GM19238 (cell line): Measurements from ENCODE around the gene THRB.

Source experiments
- DNase-seq: peaks from one replicate; pipeline ENCODE4 v3.0.0; 2011; ENCODE audit warnings: low spot score; ENCODE audit not compliant: insufficient read length

Gene THRB

DNA sequence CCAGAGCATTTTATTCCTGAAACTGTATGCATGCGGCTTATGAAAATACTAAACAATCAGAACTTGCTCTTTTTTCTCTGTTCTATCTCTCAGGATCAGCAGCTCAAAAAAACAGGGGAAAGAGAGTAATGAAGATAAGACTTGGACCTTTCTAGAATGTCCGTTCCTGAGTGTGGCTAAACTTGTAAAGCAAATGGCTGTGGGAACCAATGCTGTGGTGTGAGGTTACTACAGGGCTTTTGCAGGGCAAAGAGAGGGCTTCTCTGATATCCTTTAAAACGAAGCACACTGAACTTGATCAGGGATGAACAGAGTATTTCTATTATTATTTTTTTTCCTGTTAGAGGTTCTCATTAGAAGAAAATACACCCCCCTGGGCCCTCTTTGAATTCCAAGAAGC is 223.4 kb downstream of the THRB start:
- DNase-seq = no peak

GRCh38 chr3:24270744-24271143 is 223.9 kb downstream of the THRB start:
- no peak for DNase-seq

GRCh38 chr3:24270204-24270691 is 224.4 kb downstream of the THRB start:
- no peak for DNase-seq

DNA sequence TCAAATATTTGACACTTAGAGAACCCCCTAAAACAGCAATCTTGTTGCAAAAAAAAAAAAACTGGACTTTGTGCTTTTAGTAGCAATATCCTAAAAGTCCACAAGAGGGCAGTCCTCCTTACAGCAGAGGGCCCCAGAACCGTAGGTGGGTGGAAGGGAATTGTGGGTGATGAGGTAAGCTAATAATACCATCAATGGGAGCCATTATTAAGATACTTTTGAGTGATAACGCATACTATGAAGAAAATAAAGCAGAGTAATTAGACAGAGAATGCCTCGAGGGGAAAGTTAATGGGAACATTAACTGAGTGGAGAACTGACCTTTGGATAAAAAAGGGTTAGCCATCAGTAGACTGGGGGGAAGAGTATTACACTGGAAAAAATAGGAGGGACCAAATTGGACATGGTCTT is 229.9 kb downstream of the THRB start:
- peak; percentile 16 for DNase-seq

DNA sequence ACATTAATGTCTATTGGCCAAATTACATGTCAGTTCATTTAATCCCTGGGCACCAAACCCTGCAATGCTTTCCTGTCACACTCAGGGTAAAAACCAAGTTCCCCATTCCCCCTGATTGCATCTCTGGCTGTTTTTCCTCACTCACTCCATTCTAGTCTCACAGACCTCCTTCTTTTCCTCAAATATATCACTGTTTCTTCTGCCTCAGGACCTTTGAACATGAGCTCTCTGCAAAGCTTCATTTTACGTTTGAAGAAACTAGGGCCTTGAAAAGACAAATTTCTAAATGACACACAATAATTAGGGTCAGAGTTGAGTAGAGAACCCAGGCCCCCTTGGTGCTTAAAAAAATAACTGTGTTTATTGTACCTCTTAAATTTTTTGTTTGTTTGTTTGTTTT is 230.6 kb downstream of the THRB start:
- no peak for DNase-seq

DNA sequence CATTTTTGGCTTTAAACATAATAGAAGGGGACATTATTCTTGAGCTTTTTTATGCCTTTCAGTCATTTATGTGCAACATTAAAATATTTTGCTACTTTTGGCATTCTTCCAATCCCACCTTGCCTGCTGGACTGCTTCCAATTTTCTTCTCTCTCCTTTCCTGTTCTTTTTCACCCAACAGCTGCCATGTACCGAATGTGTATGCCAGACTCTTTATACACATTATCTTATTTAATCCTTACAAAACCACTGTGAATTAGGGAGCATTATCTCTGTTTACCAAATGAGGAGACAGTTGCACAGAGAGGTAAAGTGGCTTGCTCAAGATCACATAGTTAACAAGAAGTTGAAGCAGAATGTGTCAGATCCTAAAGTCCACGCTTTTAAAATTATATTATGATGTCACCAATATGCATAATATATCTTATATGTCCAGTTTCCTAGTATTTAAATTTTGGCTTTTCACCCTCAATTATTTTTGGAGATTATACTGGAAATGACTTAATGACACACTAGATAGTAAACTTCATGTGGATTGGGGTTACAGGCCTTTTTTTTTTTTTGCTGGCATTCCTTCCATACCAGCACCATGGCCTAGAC is 231.5 kb downstream of the THRB start:
- DNase-seq = no peak

DNA sequence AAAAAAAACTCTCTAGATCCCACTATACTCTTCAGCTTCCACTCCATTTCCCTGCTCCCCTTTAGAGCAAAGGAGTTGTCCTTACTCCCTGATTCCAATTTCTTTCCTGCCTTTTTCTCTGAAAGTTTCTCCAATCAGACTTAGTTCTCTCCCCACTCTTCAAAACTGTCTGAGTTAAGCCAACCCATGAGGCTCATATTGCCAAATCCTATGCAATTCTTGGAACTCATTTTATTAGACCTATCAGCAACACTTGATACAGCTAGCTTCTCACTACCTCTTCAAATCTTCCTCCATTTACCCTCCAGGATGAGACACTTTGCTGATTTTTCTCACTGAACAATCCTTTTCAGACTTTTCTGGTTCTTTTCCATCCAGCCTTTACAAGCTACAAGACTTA is 233.1 kb downstream of the THRB start:
- DNase-seq = no peak

DNA sequence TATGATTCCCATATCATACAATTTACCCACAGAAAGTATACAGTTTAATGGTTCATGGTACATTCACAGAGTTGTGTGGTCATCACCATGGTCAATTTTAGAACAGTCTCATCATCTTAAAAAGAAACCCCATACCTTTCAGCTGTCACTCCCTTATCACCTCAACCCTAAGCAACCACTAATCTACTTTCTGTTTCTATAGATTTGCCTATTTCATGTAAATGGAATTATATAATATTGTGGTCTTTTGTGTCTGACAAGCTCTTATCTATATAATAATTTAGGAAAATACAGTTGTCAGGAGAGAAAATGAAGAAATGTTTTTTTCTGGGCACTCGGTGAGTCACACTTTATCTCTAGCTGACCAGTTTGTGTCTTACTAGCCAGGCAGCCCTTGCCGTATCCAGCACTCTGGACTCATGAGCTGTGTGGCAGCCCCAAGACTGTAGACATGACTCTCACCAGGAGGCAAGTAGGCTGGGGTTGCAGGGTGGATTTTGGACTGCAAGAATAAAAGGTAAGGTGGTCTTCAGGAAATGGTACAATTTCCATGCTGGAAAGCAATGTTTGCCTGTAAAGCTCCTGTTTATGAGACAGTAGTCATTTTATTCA is 234.6 kb downstream of the THRB start:
- no peak for DNase-seq

- no peak for DNase-seq
Observed at GRCh38 chr3:24258727-24259600, 235.7 kb downstream of the THRB start.

GRCh38 chr3:24258260-24258659 is 236.4 kb downstream of the THRB start:
- no peak for DNase-seq

- DNase-seq = no peak
Observed at GRCh38 chr3:24255414-24255813, 239.2 kb downstream of the THRB start.

DNA sequence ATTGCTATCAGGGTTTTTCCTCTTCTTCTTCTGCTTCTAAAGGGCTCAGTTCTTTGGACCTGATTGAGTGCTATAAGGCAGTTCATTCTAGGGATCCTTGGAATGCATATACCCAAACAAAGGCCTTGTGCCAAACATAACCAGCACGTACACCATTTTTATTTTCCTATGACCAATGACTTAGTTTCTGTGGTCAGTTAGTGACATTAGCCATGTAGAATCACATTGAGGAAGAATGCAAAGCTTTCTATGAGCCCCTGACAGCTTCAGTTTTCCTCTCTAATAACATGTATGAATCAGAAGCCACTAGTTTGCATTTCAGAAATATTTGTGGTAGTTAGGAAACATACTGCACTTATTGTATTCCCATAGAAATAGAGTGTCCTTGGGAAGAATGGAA is 240.0 kb downstream of the THRB start:
- no peak for DNase-seq

DNA sequence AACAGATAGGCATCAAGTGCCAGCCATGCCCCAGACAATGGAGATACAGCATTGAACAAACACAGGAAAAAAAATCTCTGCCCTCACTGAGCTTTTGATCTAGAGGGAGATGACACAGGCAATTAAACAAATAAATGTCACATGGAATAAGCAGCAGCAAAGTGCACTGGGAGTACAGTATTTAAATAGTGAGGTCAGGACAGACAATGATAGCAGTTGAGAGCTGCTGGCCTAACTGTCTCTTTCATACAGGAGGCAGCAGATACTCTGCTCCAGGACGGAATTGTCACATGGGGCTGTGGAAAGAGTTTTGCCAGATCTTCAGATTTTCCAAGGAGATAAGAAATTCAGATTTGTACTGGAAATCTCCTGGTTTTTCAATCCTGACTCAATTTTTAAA is 241.3 kb downstream of the THRB start:
- DNase-seq = no peak

DNA sequence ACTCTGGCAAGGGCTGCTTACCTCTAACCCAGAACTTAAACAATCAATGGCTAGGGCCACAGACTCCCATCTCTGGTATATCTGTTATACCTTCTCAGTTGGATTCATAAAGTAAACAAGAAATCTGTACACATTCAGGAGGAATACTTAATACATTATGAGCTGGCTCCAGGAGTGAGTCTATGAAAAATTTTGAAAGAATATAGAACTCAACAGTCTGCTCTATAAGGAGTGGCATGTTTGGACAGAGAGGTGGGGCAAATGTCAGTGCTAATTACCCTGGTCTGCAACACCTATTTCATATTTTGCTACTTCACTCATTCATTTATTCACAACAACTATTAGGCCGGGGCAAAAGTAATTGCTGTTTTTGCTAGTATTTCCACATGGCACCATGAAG is 245.1 kb downstream of the THRB start:
- no peak for DNase-seq

- no peak for DNase-seq
Observed at GRCh38 chr3:24245056-24245455, 249.6 kb downstream of the THRB start.

GRCh38 chr3:24244491-24244890 is 250.2 kb downstream of the THRB start:
- DNase-seq = no peak

DNA sequence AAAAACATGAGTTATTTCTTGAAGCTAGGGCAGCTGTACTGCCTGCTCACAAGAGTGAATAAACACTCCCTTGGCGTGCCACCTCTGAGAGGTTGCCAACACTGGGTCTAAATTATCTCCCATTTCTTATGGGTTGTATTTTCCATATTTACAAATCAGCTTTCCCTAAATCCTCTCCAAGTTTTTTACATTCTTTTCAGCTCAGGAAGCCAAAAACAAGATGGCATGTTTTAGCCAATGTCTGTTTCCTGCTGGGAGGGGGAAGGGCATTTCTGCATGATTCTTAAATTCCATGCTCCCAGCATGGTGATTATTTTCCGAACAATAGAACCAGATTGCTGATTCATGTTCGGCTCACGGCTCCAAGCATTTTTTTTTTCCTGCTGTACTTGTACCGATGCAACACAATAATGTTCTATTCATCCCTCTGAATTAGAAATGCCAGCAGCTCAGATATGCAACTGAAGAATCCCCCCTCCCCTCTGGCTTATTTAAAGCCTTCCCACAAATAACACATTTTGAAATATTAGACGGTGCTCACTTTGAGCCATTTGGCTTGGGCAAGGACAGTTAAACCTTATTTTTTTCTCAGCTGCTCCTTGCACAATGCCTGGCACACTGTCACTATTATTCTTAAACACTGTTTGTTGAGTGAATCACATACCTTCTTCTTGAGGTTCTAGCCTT is 252.5 kb downstream of the THRB start:
- no peak for DNase-seq

DNA sequence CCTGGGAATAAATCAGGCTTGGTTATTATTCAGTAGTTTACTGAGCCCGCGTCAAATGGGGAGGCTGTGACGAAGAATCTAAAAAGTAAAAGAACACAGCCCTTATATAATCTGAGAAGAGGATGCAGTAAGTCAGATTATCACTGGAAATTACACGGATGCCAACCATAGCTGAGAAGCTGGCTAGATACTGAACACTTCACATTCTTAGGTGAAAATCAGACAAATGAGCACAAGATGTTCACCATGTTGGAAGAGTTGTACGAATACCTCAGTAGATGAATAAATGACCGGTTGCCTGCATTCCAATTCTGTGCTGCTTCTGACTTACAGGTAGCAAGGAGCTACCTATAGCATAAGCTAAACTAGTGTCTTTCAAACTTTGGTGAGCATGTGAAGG is 254.3 kb downstream of the THRB start:
- DNase-seq = no peak

DNA sequence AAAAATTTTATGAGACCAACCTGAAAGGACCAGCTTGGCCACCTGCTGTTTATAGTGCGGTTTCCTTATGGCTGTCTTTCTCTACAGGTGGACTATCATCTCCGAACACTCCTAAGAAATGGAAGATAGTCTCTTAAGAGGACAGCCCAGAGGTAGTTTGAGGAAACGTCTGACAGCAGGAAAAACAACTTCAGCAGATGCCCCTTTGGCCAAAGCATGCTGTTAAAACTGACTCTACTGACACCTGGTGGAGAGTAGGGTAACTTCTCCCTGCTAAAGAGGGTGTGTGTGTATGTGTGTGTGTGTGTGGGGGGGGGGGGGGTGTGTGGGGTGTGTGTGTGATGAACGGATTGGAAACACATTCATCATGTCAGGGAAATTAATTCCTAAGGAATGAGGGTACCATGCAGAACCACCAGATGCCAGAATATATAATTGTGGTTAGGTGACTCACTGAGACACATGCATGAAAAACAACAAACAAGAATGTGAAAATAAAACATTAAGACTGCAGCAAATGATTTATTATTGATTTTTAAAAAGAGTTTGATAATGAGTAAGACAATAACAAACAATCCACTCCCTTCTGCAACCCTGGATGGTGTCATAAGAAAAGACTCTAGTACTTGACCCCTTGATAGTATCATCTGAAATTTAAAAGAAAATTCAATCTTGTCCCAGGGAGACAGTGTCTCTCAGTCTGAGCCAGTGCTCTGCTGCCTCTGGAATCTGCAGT is 256.5 kb downstream of the THRB start:
- peak; percentile 24 for DNase-seq

GRCh38 chr3:24235121-24235520 is 259.5 kb downstream of the THRB start:
- DNase-seq = no peak

DNA sequence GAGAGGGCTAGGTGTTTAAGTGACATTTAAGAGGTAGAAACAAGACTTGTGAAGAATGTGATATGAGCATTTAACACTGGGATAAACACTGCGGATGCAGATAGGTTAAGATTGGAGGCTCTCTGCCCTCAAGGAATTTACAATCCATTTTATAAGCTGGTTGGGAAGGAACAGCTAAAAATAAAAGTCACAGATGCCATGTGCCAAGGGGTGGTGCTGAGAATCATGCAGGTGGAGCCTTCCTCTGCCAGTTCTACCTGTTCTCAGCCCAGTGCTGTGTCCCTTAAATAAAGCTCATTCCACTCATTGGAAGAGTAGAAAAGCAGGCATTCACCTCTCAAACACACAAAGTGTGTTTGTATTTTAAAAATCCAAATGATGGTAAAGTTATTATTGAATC is 261.9 kb downstream of the THRB start:
- DNase-seq = no peak
